Ovary (tissue), 9 donors: ENCODE data around the gene SLC9A9. TPM values are rescaled to one million over a fixed set of nuclear protein-coding genes. Genes with fewer than 3 reads are reported as not detected.

Experiments used
- DNase-seq, 5 donors: peaks; one replicate each; pipeline ENCODE4 v3.0.0-alpha.2; 2019 to 2020
- H3K27ac ChIP-seq, 2 donors: fragments of 200-600 bp; one replicate each; pipeline versions ENCODE4 v1.5.1 to v1.8.0; 2019 to 2022
- H3K27me3 ChIP-seq: fragments of 200-600 bp; one replicate; pipeline ENCODE4 v1.8.0; 2022
- H3K36me3 ChIP-seq: fragments of 200-600 bp; sonication (generic); one replicate; pipeline ENCODE4 v1.5.1; 2019
- H3K4me1 ChIP-seq: one replicate; pipeline ENCODE4 v1.8.1; 2013; ENCODE audit warnings: mild to moderate bottlenecking, moderate library complexity; ENCODE audit not compliant: insufficient read depth
- H3K4me3 ChIP-seq: fragments of 200-600 bp; sonication (generic); one replicate; pipeline ENCODE4 v1.5.1; 2017
- H3K9me3 ChIP-seq, 2 donors: fragments of 200-600 bp in 1 of 2; sonication (generic) in 1 of 2; one replicate each; pipeline versions ENCODE4 v1.5.1 to v1.8.1; 2013 to 2019; ENCODE audit warnings: mild to moderate bottlenecking in 1 of 2, moderate library complexity in 1 of 2
- CTCF ChIP-seq, 3 donors: fragments of 450-650 bp in 2 of 3; fragments of 200-600 bp in 1 of 3; IDR thresholded peaks; one replicate each; pipeline versions ENCODE4 v1.5.1 to v1.8.0; 2016 to 2022; ENCODE audit warnings: antibody characterized with exemption in 3 of 3, mild to moderate bottlenecking in 1 of 3
- EP300 ChIP-seq: sonication (generic); formaldehyde crosslinking; IDR thresholded peaks from one replicate; pipeline ENCODE4 v1.6.1; 2017; ENCODE audit warnings: antibody characterized with exemption
- POLR2A ChIP-seq: fragments of 450-650 bp; IDR thresholded peaks from one replicate; pipeline ENCODE4 v1.6.1; 2017; ENCODE audit warnings: antibody characterized with exemption, mild to moderate bottlenecking, moderate library complexity
- WGBS, 3 donors: extraction: QIAGEN DNeasy Blood & Tissue Kit in 1 of 3; methylation state at CpG; one replicate each; pipeline versions ENCODE4 v1.1.5 to v1.1.7; 2013 to 2017; 5-methylcytosine and 5-hydroxymethylcytosine counted together
- intact Hi-C, 4 donors: fragments of 100-400 bp; cut with DNase I; formaldehyde crosslinking; loops; one replicate each; pipeline versions ENCODE4 v1.11.0 to v1.15.1; 2022 to 2023
- polyA plus RNA-seq, 2 donors: library from polyadenylated mRNA; stranded (reverse); fragments of 200-250 nt in 1 of 2; fragments of 350-450 nt in 1 of 2; fragmentation: Illumina TruSeq in 1 of 2; extraction: RNeasy Lipid Tissue Mini Kit (QIAGEN cat#74804) in 1 of 2; gene quantifications; one replicate each; pipeline ENCODE4 v1.2.3, GENCODE V29; 2013 to 2014
- total RNA-seq, 7 donors: library from RNA; depleted of rRNA in 2 of 7; stranded (reverse); fragments of >200 nt in 2 of 7; fragmentation: NEBNext Ultra II Directional in 3 of 7; extraction: Animal tissue kit (Norgen Biotek cat#: 25700) in 3 of 7; gene quantifications; one replicate each; pipeline versions ENCODE4 v1.1.0 to v1.2.4, GENCODE V29; 2016 to 2023
- donor health status: DM: no; HTN: no; CAD: no; lungs with moderate emphysema.
- donor health status: DM: no; HTN: no; CAD: no.
- donor health status: Bipolar disorder and iron deficiency.
- donor health status: DM: yes; HTN: yes; CAD: no.
- donor health status: DM: no; HTN: no; CAD: no.
- donor health status: DM: yes; HTN: yes; CAD: no.

The SLC9A9 gene
- total and polyA plus RNA-seq, 9 donors, result 7.0 to 22.7 (median 13.5) TPM

GRCh38 chr3:143362115-143362991 is 485.9 kb downstream of the SLC9A9 start:
- TF ChIP-seq POLR2A (no peak), CTCF (IDR thresholded peaks at IDR 0.05) (no peak), EP300 (no peak)
- Histone ChIP-seq H3K27me3 (no peaks in the 10 kb centered on the region), H3K27ac (no peak overlapping the region), H3K4me1 (no peaks in the 10 kb centered on the region), H3K36me3 (no peaks in the 10 kb centered on the region), H3K4me3 (no peak overlapping the region), H3K9me3 (no peaks in the 10 kb centered on the region)
- 80 to 92% (median 86%) methylated on average over 2 of the region's 2 CpGs for WGBS, 3 donors
- intact Hi-C loops, result no loop called here
- DNase-seq, result no peak

- WGBS, 3 donors, result 96 to 99% (median 97%) methylated on average over 2 of the region's 2 CpGs
- DNase-seq, result no peak
- no peaks in the 10 kb centered on the region for H3K27me3 ChIP-seq
- no peaks in the 10 kb centered on the region for H3K36me3 ChIP-seq
- TF ChIP-seq CTCF (IDR thresholded peaks at IDR 0.05) (no peak), EP300 (no peak), POLR2A (no peak)
- no peak overlapping the region for H3K27ac ChIP-seq
- H3K4me1 ChIP-seq, result no peaks in the 10 kb centered on the region
- intact Hi-C loops, result loop anchor here in 1 of 4 donors (2.0 kb wide), 1 partner anchor 51 kb away; no protein-coding TSS in a partner anchor
- H3K9me3 ChIP-seq, result no peaks in the 10 kb centered on the region
- no peak overlapping the region for H3K4me3 ChIP-seq
Measured at GRCh38 chr3:143361589-143361988, 486.7 kb downstream of the SLC9A9 start.

DNA sequence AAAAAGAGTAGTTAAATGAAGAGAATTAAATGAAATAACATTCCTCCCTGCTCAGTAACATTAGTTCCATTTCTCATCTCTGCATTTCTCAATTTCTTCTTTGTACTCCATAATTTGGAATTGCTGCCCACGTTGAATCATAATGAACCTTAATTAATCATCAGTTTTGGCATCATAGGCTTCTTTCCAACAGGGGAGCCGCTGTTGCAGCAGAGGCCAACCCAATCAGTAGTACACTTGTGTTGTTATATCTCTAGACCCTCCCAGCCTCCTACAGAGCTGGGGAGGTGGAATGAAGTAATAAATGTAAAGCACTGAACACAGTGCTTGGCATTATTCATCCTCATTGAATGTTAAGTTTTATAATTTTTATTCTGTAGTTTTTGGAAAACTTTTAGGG is 488.0 kb downstream of the SLC9A9 start:
- 19 to 35% (median 23%) methylated on average over 2 of the region's 2 CpGs for WGBS, 3 donors
- Histone ChIP-seq H3K4me3 (no peak overlapping the region), H3K27me3 (no peaks in the 10 kb centered on the region), H3K9me3 (no peaks in the 10 kb centered on the region), H3K36me3 (no peaks in the 10 kb centered on the region), H3K27ac (no peak overlapping the region), H3K4me1 (no peaks in the 10 kb centered on the region)
- no peak for DNase-seq
- intact Hi-C loops, result loop anchor here in 1 of 4 donors (2.0 kb wide), 1 partner anchor 49 kb away; no protein-coding TSS in a partner anchor
- TF ChIP-seq EP300 (no peak), CTCF (IDR thresholded peaks at IDR 0.05) (no peak), POLR2A (no peak)

DNA sequence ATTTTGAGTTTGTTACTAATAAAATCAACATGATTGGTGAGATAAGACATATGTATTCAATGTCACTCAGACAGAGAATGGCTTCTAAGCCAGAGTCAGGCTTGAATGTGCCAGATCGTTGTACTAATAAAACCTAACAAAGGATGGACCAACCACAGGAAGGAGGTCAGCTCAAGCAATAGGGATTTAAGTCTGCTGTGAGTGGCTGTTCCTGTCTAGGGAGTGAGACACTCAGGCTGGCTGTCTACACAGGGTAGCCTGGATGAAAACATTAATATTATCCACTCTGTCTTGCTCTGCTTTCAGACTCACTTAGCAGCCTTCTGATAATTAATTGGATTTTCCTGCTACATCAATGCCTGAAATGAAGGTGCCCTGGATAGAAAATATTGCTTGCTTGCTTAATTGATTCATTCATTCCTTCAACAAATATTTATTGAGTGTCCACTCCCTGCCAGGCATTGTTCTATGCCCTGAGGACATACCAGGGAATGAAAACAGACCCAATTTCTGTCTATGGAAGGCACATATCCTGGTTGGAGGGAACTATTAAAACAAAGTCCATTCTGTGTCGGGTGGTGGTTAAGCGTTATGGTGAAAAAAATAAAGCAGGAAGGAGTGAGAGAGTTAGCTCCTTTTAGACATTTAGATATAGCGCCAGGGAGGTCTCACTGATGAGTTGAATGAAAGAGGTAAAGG is 489.3 kb downstream of the SLC9A9 start:
- H3K4me1 ChIP-seq, result no peaks in the 10 kb centered on the region
- no peak for DNase-seq
- TF ChIP-seq POLR2A, result no peak
- no peak for TF ChIP-seq CTCF (IDR thresholded peaks at IDR 0.05)
- TF ChIP-seq EP300, result no peak
- H3K27ac ChIP-seq, result no peak overlapping the region
- no peak overlapping the region for H3K4me3 ChIP-seq
- H3K27me3 ChIP-seq, result no peaks in the 10 kb centered on the region
- intact Hi-C loops, result no loop called here
- no peaks in the 10 kb centered on the region for H3K9me3 ChIP-seq
- no peaks in the 10 kb centered on the region for H3K36me3 ChIP-seq
- 90 to 91% (median 90%) methylated on average over 4 of the region's 4 CpGs for WGBS, 3 donors
